GM23338 (cell line): ENCODE measurements around the gene CCS.

Experiments
- CREB1 ChIP-seq: fragments of 250-450 bp; sonication (Bioruptor Pico); IDR thresholded peaks from 2 replicates; pipeline ENCODE4 v1.5.0; 2020; ENCODE audit warnings: low read depth, mild to moderate bottlenecking, moderate library complexity
- CTCF ChIP-seq, 2 experiments: fragments of 200-600 bp in 1 of 2; sonication (generic) in 1 of 2; conservative IDR thresholded peaks; 2 replicates each; pipeline versions ENCODE4 v1.5.1 to v1.6.1; 2016 to 2017; ENCODE audit warnings: antibody characterized with exemption in 2 of 2, low read depth in 2 of 2, mild to moderate bottlenecking in 2 of 2, moderate library complexity in 1 of 2
- ETS1 ChIP-seq: IDR thresholded peaks from 2 replicates; pipeline ENCODE4 v1.6.1; 2016; ENCODE audit warnings: antibody characterized with exemption
- EZH2 ChIP-seq: fragments of 200-600 bp; sonication (generic); IDR thresholded peaks from one replicate; pipeline ENCODE4 v1.8.0; 2017; ENCODE audit warnings: antibody characterized with exemption, mild to moderate bottlenecking, low read depth; ENCODE audit not compliant: unreplicated experiment
- EZH2phosphoT487 ChIP-seq: fragments of 200-600 bp; sonication (generic); IDR thresholded peaks from one replicate; pipeline ENCODE4 v1.8.1; 2018; ENCODE audit warnings: antibody characterized with exemption; ENCODE audit not compliant: unreplicated experiment
- NANOG ChIP-seq: IDR thresholded peaks from 2 replicates; pipeline ENCODE4 v1.6.1; 2016; ENCODE audit warnings: antibody characterized with exemption, borderline replicate concordance
- POLR2AphosphoS5 ChIP-seq: IDR thresholded peaks from 2 replicates; pipeline ENCODE4 v1.6.1; 2016; ENCODE audit warnings: antibody characterized with exemption, low read depth
- REST ChIP-seq: IDR thresholded peaks from one replicate; pipeline ENCODE4 v1.6.1; 2018; ENCODE audit warnings: antibody characterized with exemption; ENCODE audit not compliant: unreplicated experiment

- no peak for TF ChIP-seq CTCF (conservative IDR thresholded peaks at IDR 0.05; ENCODE audit: low read depth in 2 of 2)
- TF ChIP-seq POLR2AphosphoS5, result no peak
- no peak for TF ChIP-seq EZH2
- TF ChIP-seq EZH2phosphoT487, result no peak
- no peak for TF ChIP-seq ETS1
- TF ChIP-seq REST, result no peak
- TF ChIP-seq CREB1, result no peak
- no peak for TF ChIP-seq NANOG
These were observed 6.8 kb upstream of the CCS start for GRCh38 chr11:66586136-66586535.
